Tibial artery (tissue), 4 donors: ENCODE measurements around the gene COL27A1.

Experiments used
- DNase-seq, 2 donors: peaks; one replicate each; pipeline ENCODE4 v3.0.0-alpha.2; 2019
- H3K27ac ChIP-seq, 2 donors: fragments of 200-600 bp; sonication (generic) in 1 of 2; 1 replicate in 1 of 2; 2 replicates in 1 of 2; pipeline ENCODE4 v1.5.1; 2018 to 2019; ENCODE audit warnings: mild to moderate bottlenecking in 1 of 2
- H3K27me3 ChIP-seq, 2 donors: fragments of 200-600 bp; sonication (generic) in 1 of 2; one replicate each; pipeline versions ENCODE4 v1.5.1 to v1.6.0; 2016 to 2019
- H3K36me3 ChIP-seq, 3 donors: fragments of 200-600 bp; sonication (generic) in 2 of 3; one replicate each; pipeline ENCODE4 v1.5.1; 2016 to 2019; ENCODE audit warnings: mild to moderate bottlenecking in 2 of 3
- H3K4me1 ChIP-seq, 4 donors: fragments of 200-600 bp; sonication (generic) in 2 of 4; 1 replicate in 3 of 4; 2 replicates in 1 of 4; pipeline ENCODE4 v1.5.1; 2016 to 2019
- H3K4me3 ChIP-seq, 2 donors: fragments of 200-600 bp; sonication (generic) in 1 of 2; 1 replicate in 1 of 2; 2 replicates in 1 of 2; pipeline ENCODE4 v1.5.1; 2018 to 2019; ENCODE audit warnings: mild to moderate bottlenecking in 2 of 2
- H3K9me3 ChIP-seq, 3 donors: fragments of 200-600 bp; sonication (generic) in 1 of 3; one replicate each; pipeline ENCODE4 v1.5.1; 2016 to 2019
- intact Hi-C: fragments of 100-400 bp; cut with DNase I; formaldehyde crosslinking; loops from one replicate; pipeline ENCODE4 v1.15.0; 2023; ENCODE audit warnings: low total_unique reads
- TF ChIP-seq, protein P1 (sequence below), 2 experiments: fragments of 200-600 bp in 1 of 2; fragments of 450-650 bp in 1 of 2; IDR thresholded peaks; one replicate each; pipeline ENCODE4 v1.5.1; 2017 to 2019; ENCODE audit warnings: antibody characterized with exemption in 2 of 2, mild to moderate bottlenecking in 1 of 2, moderate library complexity in 1 of 2

Gene COL27A1

DNA sequence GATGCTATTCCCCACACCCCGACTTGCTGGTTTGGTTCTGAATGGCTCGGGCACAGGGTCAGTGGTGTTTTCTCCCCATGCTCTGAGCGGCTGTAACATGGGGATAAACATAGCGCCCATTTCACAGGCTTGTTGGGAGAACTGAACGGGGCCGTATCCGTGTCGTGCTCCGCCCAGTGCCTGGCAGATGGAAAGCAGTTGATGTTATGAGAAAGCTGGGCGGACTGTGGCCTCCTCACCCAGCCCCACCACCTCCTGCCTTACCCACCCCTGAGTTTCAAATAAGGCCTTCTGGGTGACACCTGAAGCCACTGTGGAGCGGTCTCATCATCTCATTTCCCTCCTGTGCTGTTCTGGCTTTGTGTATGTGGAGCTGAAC lies 188.8 kb downstream of the COL27A1 start:
- H3K27me3 ChIP-seq = no peaks in the 10 kb centered on the region
- peaks cover 91 to 100% (median 95%) of the 10 kb centered on the region in 3 donors for H3K36me3 ChIP-seq
- no peaks in the 10 kb centered on the region for H3K9me3 ChIP-seq
- DNase-seq = no peak
- H3K4me1 ChIP-seq = peaks cover 0 to 13% (median 8%) of the 10 kb centered on the region in 4 donors
- no peak overlapping the region for H3K4me3 ChIP-seq
- intact Hi-C loops = no loop called here
- TF ChIP-seq, protein P1, sequence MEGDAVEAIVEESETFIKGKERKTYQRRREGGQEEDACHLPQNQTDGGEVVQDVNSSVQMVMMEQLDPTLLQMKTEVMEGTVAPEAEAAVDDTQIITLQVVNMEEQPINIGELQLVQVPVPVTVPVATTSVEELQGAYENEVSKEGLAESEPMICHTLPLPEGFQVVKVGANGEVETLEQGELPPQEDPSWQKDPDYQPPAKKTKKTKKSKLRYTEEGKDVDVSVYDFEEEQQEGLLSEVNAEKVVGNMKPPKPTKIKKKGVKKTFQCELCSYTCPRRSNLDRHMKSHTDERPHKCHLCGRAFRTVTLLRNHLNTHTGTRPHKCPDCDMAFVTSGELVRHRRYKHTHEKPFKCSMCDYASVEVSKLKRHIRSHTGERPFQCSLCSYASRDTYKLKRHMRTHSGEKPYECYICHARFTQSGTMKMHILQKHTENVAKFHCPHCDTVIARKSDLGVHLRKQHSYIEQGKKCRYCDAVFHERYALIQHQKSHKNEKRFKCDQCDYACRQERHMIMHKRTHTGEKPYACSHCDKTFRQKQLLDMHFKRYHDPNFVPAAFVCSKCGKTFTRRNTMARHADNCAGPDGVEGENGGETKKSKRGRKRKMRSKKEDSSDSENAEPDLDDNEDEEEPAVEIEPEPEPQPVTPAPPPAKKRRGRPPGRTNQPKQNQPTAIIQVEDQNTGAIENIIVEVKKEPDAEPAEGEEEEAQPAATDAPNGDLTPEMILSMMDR (IDR thresholded peaks at IDR 0.05) = no peak
- no peak overlapping the region for H3K27ac ChIP-seq

DNA sequence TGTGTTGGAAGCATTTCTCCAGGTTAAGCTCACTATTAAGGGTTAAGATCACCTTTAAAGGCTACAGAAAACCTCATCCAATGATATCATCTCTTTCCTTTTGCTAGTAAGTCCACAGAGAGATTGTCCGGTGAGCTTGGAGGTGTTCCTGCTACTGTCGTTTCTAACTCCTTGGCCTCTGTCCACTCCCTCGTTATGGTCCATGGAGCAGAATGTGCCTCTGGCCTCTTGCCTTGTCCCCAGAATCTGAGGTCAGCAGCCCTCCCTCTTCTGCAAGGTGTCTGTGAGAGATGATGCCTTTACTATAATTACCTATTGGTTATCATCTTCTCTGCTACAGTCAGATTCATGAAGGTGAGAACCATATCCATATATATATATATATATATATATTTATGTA lies 189.4 kb downstream of the COL27A1 start:
- no peak overlapping the region for H3K4me3 ChIP-seq
- TF ChIP-seq, protein P1 (IDR thresholded peaks at IDR 0.05) = no peak
- H3K27ac ChIP-seq = no peak overlapping the region
- H3K4me1 ChIP-seq = peaks cover 0 to 18% (median 13%) of the 10 kb centered on the region in 4 donors
- DNase-seq = no peak
- no peaks in the 10 kb centered on the region for H3K9me3 ChIP-seq
- H3K36me3 ChIP-seq = peaks cover 86 to 100% (median 92%) of the 10 kb centered on the region in 3 donors
- intact Hi-C loops = no loop called here
- no peaks in the 10 kb centered on the region for H3K27me3 ChIP-seq

DNA sequence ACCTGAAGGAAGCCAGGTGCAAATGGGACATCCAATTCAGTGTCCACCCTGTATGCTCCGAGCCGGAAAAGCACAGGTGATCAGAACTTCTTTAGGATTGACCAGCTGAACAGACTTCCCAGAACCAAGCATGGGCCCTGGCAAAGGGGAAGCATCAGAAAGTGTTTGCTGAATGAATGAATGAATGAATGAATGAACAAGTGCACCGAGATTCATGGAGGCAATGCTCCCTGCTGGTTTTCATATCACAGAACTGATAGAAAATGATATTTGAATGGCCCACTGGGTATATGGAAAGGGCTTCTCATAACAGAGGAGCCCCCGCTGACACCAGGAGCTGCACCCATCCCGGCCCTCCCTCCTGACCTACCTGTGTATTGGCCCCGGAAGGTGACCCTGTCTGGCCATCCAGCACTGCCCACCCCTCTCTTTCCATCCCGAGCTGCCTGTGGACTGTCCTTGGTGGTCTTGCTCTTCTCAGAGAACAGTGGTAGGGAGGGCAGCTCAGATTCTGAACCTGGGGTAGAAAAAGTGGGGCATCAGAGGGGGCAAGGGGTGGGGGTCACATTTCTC lies 190.2 kb downstream of the COL27A1 start:
- no peak overlapping the region for H3K27ac ChIP-seq
- intact Hi-C loops = no loop called here
- no peaks in the 10 kb centered on the region for H3K9me3 ChIP-seq
- no peak for DNase-seq
- H3K4me1 ChIP-seq = peaks cover 0 to 27% (median 18%) of the 10 kb centered on the region in 4 donors
- no peaks in the 10 kb centered on the region for H3K27me3 ChIP-seq
- peaks cover 86 to 100% (median 92%) of the 10 kb centered on the region in 3 donors for H3K36me3 ChIP-seq
- H3K4me3 ChIP-seq = no peak overlapping the region
- TF ChIP-seq, protein P1 (IDR thresholded peaks at IDR 0.05) = no peak

DNA sequence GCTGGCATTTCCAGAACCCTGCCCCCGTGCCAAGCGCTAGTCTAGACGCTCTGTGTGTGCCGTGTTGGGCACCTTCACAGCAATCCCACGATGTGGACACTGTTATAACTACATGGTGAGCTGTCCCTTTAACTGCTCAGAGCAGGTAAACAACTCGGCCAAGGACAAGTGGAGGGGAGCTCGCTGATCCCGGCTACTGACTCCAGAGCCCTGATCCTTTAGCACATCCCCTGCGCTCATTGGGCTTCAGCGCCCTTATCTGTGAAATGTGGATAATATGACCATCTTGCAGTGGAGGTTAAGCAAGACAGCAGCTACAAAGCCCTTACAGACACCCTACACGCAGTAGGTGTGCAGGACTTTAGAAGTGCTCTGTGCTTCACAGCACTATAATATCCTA lies 190.8 kb downstream of the COL27A1 start:
- TF ChIP-seq, protein P1 (IDR thresholded peaks at IDR 0.05) = no peak
- DNase-seq = no peak
- no peak overlapping the region for H3K27ac ChIP-seq
- H3K36me3 ChIP-seq = peaks cover 86 to 100% (median 92%) of the 10 kb centered on the region in 3 donors
- H3K9me3 ChIP-seq = no peaks in the 10 kb centered on the region
- no peaks in the 10 kb centered on the region for H3K27me3 ChIP-seq
- no peak overlapping the region for H3K4me3 ChIP-seq
- intact Hi-C loops = no loop called here
- peaks cover 0 to 29% (median 19%) of the 10 kb centered on the region in 4 donors for H3K4me1 ChIP-seq

DNA sequence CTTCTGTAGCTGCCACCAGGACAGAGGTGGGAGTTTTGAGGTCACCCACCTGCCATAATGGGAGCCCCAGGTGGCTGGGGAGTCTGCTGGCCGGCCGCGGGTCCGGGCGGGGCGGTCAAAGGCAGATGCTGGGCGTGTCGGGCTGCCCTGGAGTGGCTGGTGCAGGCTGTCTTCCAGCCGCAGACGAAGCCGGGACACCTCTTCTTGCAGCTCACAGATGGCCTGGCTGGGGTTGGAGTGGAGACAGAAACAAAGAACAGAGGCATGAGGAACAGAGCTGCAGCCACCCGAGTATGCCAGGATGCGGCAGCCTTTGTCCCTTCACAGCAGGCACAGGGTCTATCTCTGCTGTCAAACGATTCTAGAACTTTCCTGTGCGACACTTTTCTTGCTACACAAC lies 192.3 kb downstream of the COL27A1 start:
- no peak overlapping the region for H3K4me3 ChIP-seq
- H3K9me3 ChIP-seq = no peaks in the 10 kb centered on the region
- intact Hi-C loops = loop anchor here (2.0 kb wide), 1 partner anchor 39 kb away; the partner anchor contains the start of gene AKNA
- peak overlapping the region in 1 of 2 donors; percentile 79 for H3K27ac ChIP-seq
- DNase-seq = no peak
- TF ChIP-seq, protein P1 (IDR thresholded peaks at IDR 0.05) = no peak
- H3K36me3 ChIP-seq = peaks cover 70 to 98% (median 89%) of the 10 kb centered on the region in 3 donors
- no peaks in the 10 kb centered on the region for H3K27me3 ChIP-seq
- peaks cover 0 to 37% (median 19%) of the 10 kb centered on the region in 4 donors for H3K4me1 ChIP-seq
